T-helper 2 cell (primary cell): ENCODE measurements around the gene PLA2G5.
A peak's percentile ranks its signal among the peaks of the same experiment; 100 is the strongest.

Experiments used
- DNase-seq, 5 experiments: peaks; one replicate each; pipeline versions ENCODE4 v3.0.0 to v3.0.0-alpha.2; 2012 to 2022

The PLA2G5 gene

DNA sequence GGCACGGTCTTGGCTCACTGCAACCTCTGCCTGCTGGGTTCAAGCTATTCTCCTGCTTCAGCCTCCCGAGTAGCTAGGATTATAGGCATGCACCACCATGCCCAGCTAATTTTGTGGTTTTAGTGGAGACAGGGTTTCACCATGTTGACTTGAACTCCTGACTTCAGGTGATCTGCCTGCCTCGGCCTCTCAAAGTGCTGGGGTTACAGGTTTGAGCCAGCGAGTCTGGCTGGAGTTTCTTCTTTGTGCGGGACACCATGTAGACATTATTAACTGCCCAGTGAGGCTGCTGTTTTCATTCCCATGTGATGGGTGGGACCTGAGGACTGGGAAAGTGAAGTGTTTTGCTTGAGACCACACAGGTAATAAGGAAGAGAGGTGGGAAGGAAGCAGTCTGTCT lies 23.3 kb downstream of the PLA2G5 start:
- DNase-seq = no peak

GRCh38 chr1:20093940-20094391 lies 24.0 kb downstream of the PLA2G5 start:
- no peak for DNase-seq

DNA sequence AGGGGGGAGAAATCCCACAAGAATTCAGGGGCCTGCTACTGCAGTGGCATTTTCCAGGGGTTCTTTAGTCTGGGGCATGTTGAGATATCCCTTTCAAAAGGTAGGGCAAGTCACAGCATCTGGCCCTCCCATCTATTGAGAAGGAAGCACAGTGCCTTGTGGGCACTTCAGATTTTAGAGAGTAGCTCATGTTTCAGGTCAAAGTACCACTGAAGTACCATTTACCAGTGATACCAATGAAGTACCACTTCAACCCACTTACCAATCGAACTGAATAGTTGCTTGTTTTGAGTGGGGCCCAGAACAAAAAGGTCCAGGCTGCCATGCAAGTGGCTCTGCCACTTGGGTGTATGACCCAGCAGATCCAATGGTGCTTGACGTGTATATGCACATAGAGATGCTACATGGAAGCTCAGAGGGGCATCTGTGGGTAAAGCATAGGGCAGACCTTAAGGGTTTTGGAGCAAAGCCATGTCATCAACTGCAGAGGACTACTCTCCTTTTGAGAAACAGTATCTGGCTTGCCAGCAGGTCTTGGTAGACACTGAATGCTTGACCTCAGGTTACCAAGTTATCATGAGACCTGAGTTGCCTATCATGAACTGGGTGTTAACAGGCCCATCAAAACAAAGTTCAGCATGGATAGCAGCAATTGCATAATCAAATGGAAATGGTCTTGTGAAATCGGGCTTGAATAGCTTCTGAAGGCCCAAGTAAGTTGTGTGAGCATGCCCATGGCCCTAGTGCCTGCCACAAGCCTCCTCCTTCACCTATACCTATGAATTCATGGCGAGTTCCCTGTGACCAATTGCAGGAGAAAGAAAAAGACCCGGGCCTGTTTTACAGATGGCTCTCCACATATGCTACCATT lies 25.8 kb downstream of the PLA2G5 start:
- no peak for DNase-seq

GRCh38 chr1:20096840-20097447 lies 26.9 kb downstream of the PLA2G5 start:
- DNase-seq = no peak

DNA sequence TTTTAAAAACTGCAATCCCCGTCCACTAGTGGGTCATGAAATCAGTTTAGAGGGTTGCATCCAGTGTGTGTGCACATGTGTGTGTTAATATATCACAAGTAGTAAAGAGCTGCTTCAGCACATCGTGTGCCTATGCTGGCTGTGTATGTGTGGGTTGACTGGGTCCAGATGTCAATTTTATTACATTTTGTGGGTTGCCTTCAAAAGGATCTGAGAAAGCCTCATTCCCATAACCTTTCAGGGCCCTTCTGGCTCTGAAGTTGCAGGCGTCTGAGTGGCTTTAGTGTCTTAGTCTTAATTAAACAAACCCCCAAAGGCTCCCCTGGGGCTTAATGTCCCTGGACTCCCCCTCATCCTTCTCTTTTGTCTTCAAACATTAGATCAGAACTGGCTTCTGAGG lies 29.5 kb downstream of the PLA2G5 start:
- DNase-seq = no peak

DNA sequence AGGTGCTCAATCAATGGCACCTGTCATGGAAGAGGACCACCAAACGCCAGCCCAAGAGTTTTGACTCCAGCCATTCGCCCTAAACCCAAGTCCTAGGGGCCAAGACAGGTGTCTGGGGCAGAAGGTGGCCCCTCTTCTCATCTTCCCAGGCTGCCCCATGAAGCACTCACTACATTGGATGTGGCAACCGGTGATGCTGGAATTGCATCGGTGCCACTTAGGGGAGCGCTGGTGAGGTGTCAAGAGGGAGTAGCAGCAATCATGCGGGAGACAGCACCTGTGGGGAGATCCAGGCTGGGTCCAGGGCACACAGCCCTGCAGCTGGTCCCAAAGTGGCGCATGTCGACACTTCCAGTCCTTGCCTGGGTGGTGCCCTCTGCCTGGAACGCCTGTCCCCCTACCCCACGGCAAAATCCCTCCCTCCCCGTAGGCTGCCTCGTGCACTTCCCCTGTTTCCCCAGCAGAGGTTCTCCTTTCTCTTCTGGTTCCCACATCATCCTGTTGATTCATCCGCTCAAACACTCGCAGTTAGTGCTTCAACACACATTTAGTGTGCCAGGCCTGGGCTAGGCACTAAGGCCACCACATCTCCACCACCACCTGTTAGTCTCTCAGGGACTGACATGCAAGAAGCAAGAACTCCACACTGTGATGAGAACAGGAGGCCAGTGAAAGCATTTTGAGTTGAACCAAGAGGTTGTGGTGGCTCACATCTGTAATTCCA lies 30.8 kb downstream of the PLA2G5 start:
- DNase-seq = peak in 1 of 5 experiments; percentile 13

- DNase-seq = no peak
Measured at GRCh38 chr1:20102875-20103274, 32.9 kb downstream of the PLA2G5 start.

DNA sequence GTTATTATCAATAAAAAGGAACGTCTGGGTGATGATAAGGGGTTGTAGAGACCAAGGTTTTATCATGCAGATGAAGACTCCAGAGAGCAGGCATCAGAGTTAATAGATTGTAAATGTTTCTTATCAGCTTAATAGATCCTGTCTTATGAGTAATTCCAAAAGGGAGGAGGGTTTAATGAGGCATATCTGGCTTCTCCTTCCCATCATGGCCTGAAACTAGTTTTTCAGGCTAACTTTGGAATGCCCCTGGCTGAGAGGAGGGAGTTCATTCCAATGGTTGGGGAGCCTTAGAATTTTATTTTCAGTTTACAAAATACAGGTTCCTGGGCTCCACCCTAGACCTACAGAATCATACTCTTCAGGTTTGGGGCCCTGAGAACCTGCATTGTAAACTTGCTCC lies 35.9 kb downstream of the PLA2G5 start:
- no peak for DNase-seq

- DNase-seq = no peak
Measured at GRCh38 chr1:20107351-20107750, 37.4 kb downstream of the PLA2G5 start.

- DNase-seq = no peak
Measured at GRCh38 chr1:20107796-20108195, 37.8 kb downstream of the PLA2G5 start.

GRCh38 chr1:20108366-20109123 lies 38.6 kb downstream of the PLA2G5 start:
- no peak for DNase-seq

- no peak for DNase-seq
Measured at GRCh38 chr1:20109223-20109856, 39.3 kb downstream of the PLA2G5 start.

- no peak for DNase-seq
Measured at GRCh38 chr1:20110679-20111078, 40.7 kb downstream of the PLA2G5 start.

- DNase-seq = no peak
Measured at GRCh38 chr1:20111452-20111851, 41.5 kb downstream of the PLA2G5 start.

DNA sequence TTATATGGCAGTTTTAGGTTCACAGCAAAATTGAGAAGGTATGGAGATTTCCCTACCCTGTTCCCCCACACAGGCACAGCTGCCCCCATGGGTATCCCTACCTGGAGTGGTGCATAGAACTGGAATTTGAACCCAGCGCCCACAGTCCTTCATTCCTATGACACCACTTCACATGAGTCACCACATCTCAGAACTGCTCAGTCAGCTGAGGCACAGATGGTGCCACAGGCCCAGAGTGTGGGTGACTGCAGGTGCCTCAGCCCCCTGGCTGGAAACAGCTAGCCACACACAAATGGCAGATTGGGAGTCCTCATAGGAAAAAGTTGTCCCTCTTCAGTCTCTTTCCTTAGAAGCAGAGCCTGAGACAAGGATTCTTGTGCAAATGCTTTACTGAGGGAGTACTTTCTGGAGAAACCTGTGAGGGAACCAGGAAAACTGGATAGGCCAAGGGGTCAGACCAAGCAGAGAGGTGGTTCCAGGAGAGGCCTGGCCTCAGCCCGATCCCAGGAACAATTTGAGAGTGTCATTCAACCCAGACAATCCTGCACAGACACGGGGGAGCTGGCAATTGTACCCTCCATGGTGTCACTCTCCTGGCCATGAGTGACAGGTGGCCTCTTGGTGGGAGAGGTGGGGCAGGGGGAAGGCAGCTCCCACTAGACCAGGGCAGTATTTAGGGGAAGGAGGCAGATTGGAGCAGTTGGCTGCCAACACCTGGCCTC lies 42.4 kb downstream of the PLA2G5 start:
- DNase-seq = no peak

- DNase-seq = no peak
Measured at GRCh38 chr1:20114021-20114648, 44.1 kb downstream of the PLA2G5 start.

DNA sequence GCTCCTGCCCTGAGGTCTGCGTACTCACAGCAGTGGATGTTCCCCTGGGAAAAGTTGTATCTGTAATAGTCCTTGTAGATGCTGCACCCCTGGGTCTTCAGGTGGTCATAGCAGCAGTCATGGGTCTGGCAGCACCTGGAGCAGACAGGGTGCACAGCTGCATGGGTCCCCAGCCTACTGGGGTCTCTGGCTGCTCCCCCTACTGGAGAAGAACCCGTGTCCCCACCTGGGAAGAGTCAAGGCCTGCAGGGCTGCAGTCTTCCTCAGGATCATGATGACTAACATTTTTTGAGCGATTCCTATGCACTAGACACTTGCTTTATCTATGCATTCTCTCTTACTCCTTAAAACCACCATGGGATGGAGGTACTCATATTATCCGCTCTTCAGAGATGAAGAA lies 45.5 kb downstream of the PLA2G5 start:
- DNase-seq = no peak

GRCh38 chr1:20115916-20116315 lies 45.9 kb downstream of the PLA2G5 start:
- DNase-seq = no peak

DNA sequence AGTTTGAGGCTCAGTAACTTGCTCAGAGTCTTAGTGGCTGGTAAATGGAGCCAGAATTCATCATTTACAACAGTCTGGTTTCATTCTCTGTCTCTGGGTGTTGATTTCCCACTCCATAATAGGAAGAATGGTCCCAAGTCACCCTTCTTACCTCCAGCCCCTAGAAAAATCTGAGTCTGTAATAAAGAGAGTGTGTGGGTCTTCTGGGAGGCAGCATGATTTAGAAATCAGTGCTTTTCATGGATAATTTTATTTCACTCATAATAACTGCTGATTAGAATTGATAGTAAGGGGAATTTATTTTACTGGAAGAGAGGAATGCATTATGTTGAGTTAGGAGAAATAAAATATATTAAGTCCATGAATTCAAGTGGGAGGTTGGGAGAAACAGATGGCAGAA lies 47.2 kb downstream of the PLA2G5 start:
- no peak for DNase-seq

GRCh38 chr1:20119347-20119746 lies 49.4 kb downstream of the PLA2G5 start, which contains the start of gene PLA2G2D:
Gene PLA2G2D, minus strand, starts transcription at chr1:20119536. Its CDS starts 38 bp downstream, at chr1:20119498.
- no peak for DNase-seq

DNA sequence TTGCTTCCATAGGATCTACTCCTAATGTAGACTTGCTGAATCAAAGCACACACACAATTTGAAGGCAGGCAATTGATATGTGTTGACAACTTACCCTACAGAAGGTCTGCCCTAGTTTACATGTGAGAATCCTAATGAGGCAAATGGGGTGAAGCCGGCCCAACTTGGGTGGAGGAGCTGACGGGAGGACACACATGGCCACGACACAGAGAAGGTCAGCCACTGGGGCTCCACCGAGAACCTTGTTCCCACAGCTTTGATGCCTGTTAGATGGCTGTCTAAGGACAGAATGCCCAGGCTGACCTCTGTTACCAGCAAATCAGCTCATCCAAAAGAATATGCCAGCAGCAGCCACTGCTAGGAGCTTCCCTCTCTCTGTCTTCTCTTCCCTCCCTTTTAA lies 50.8 kb downstream of the PLA2G5 start:
- DNase-seq = no peak
